ENCODE results near the gene CBX4. TPM values are rescaled to one million over a fixed set of nuclear protein-coding genes. Genes with fewer than 3 reads are reported as not detected.

Gene CBX4
- total RNA-seq, 3 donors from 2014 or later: 11.5 to 20.6 (median 13.4) TPM

DNA sequence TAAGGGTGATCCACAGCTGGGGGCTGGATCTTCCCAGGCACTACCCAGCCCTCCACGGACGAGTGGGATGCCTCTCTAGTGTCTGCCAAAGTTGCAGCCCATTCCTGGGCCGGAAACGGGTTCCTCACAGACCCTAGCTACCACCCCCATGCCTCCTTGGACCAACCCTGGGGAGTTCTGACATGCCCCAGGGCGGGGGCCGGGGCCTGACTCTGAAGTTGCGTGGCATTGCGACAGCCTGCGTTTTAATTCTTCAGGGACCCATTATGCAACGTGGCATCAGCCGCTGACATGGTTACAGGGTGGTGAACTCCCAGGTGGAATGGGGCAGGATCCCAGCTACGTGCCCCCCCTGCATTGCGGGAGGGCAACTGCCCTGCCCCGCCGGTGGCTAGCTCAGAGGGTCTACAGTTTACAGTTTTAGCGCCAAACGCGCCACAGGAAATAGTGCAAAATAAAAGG lies 2.7 kb downstream of the CBX4 start:
- Histone ChIP-seq H3K4me3 (peak overlapping the region; percentile 74 to 96 (median 80)), H3K4me1 (peaks cover 29 to 52% of the 10 kb centered on the region in 2 donors), H3K27ac (peak overlapping the region; percentile 62 to 92), H3K36me3 (no peaks in the 10 kb centered on the region), H3K27me3 (peaks cover 2 to 18% of the 10 kb centered on the region in 2 donors), H3K9me3 (no peaks in the 10 kb centered on the region)
- intact Hi-C loops (cut with DNase I; ENCODE audit: low total_unique reads): loop anchor here (5.0 kb wide), 1 partner anchor 1551 kb away; no protein-coding TSS in a partner anchor
- DNase-seq (ENCODE audit: low spot score in 2 of 2): no peak
- TF ChIP-seq POLR2A (IDR thresholded peaks at IDR 0.05) (no peak), POLR2AphosphoS5 (IDR thresholded peaks at IDR 0.05) (no peak)
- TF ChIP-seq, protein P1, sequence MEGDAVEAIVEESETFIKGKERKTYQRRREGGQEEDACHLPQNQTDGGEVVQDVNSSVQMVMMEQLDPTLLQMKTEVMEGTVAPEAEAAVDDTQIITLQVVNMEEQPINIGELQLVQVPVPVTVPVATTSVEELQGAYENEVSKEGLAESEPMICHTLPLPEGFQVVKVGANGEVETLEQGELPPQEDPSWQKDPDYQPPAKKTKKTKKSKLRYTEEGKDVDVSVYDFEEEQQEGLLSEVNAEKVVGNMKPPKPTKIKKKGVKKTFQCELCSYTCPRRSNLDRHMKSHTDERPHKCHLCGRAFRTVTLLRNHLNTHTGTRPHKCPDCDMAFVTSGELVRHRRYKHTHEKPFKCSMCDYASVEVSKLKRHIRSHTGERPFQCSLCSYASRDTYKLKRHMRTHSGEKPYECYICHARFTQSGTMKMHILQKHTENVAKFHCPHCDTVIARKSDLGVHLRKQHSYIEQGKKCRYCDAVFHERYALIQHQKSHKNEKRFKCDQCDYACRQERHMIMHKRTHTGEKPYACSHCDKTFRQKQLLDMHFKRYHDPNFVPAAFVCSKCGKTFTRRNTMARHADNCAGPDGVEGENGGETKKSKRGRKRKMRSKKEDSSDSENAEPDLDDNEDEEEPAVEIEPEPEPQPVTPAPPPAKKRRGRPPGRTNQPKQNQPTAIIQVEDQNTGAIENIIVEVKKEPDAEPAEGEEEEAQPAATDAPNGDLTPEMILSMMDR (IDR thresholded peaks at IDR 0.05): no peak

DNA sequence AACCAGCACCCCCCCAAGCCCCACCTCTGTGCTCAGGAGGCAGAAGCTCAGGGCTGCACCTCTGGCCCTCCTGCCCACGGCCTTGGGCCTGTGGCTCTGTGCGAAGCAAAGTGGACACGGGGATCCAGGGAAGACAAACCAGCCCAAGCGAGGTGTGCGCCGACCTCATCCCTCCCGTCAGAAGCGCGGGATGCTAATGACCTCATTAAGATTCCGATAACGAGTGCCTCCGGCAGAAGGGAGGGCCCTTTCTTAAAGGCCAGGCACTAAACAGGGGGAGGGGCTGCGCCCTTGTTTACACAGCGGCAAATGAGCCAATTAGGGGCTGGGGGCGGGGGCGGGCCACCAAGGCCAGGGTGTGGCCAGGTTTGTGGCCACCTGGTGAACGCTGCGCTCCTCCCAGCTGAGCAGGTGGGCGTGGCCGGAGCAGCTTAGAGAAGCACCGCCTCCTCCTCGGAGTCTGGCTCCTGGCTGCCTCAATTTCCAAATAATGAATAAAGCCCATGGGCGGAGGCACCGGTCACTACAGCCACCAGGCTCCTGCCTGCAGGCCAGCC lies 3.2 kb downstream of the CBX4 start:
- peaks cover 29 to 53% of the 10 kb centered on the region in 2 donors for H3K4me1 ChIP-seq
- peak overlapping the region in 1 of 2 donors; percentile 92 for H3K27ac ChIP-seq
- H3K4me3 ChIP-seq: peak overlapping the region in 2 of 3 donors; percentile 80 to 96
- intact Hi-C loops (cut with DNase I; ENCODE audit: low total_unique reads): loop anchor here (5.0 kb wide), 1 partner anchor 1551 kb away; no protein-coding TSS in a partner anchor
- peak in 1 of 2 donors; percentile 83 for DNase-seq (ENCODE audit: low spot score in 2 of 2)
- no peaks in the 10 kb centered on the region for H3K36me3 ChIP-seq
- no peaks in the 10 kb centered on the region for H3K9me3 ChIP-seq
- peaks cover 0 to 13% of the 10 kb centered on the region in 2 donors for H3K27me3 ChIP-seq
- TF ChIP-seq POLR2AphosphoS5 (IDR thresholded peaks at IDR 0.05): no peak
- no peak for TF ChIP-seq POLR2A (IDR thresholded peaks at IDR 0.05)
- TF ChIP-seq, protein P1 (IDR thresholded peaks at IDR 0.05): no peak

DNA sequence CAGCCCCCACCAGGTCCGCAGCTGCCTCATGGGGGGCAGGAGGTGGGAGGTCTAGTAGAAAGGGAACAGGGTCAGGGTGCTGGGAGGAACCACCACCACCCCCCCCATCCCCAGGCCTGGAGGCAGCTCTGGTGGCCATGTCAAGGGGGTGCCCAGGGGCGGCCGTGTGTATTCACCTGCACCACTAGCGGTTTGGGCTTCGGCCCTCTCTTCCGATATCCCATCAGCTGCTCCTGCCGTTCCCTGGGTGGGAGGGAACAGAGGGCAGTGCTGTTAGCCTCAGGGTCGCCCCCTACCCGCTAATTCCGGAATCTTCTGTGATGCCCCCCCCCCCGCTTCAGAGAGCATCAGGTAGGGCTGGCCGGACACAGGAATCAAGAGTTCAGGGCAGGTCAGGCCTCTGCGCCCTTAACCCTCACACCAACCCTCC lies 3.8 kb downstream of the CBX4 start:
- TF ChIP-seq POLR2A (IDR thresholded peaks at IDR 0.05) (no peak), POLR2AphosphoS5 (IDR thresholded peaks at IDR 0.05) (no peak)
- TF ChIP-seq, protein P1 (IDR thresholded peaks at IDR 0.05): no peak
- DNase-seq (ENCODE audit: low spot score in 2 of 2): no peak
- Histone ChIP-seq H3K4me1 (peaks cover 29 to 48% of the 10 kb centered on the region in 2 donors), H3K27ac (no peak overlapping the region), H3K36me3 (no peaks in the 10 kb centered on the region), H3K27me3 (peaks cover 0 to 8% of the 10 kb centered on the region in 2 donors), H3K9me3 (no peaks in the 10 kb centered on the region), H3K4me3 (peak overlapping the region in 1 of 3 donors; percentile 96)
- intact Hi-C loops (cut with DNase I; ENCODE audit: low total_unique reads): loop anchor here (5.0 kb wide), 1 partner anchor 1552 kb away; no protein-coding TSS in a partner anchor

DNA sequence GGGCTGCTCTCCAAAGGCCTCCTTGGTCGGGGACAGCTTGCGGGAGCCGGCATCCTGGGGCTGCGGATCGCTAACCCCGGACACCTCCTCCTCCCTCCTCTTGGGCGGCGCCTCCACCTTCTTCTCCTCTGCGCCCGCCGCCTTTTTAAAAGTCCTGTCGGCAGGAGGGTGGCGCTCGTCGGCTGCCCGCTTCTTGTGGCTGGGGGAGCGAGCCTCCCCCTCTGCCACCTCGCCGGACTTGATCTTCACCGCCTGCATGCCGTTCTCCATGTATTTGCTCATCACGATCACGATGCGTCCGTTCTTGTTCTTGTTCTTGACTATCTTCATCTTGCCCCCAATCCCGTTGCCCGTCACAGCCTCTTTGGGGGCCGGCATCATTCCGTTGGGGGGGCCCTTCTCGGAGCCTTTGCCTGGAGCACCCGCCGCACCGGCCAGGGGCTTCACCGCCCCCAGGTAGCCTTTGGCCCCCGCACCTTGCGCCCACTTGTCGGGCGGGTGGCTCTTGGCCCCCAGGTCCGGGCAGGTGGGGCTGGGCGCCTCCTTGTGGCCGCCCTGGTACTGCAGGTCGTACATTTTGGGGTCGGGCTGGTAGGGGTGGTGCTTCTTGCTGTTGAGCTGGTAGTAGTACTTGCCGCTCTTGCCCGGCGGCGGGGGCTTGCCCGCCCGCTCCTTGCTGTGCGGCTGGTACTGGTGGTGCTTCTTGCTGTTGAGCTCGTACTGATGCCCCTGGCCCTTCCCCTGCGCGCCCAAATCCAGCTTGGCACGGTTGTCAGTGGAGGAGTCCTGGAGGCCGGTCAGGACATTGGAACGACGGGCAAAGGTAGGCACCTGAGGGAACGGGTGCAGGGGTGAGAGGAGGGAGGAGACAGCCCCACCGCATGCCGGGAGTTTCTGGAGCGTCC lies 4.4 kb downstream of the CBX4 start:
- peak overlapping the region in 1 of 3 donors; percentile 15 for H3K4me3 ChIP-seq
- intact Hi-C loops (cut with DNase I; ENCODE audit: low total_unique reads): loop anchor here (5.0 kb wide), 1 partner anchor 1552 kb away; no protein-coding TSS in a partner anchor
- TF ChIP-seq, protein P1 (IDR thresholded peaks at IDR 0.05): peak; percentile 22 to 64 (median 57)
- no peak for TF ChIP-seq POLR2AphosphoS5 (IDR thresholded peaks at IDR 0.05)
- no peak for TF ChIP-seq POLR2A (IDR thresholded peaks at IDR 0.05)
- peaks cover 25 to 42% of the 10 kb centered on the region in 2 donors for H3K4me1 ChIP-seq
- H3K27ac ChIP-seq: no peak overlapping the region
- no peaks in the 10 kb centered on the region for H3K36me3 ChIP-seq
- DNase-seq (ENCODE audit: low spot score in 2 of 2): no peak
- H3K9me3 ChIP-seq: no peaks in the 10 kb centered on the region
- H3K27me3 ChIP-seq: peaks cover 0 to under 1% of the 10 kb centered on the region in 2 donors
